Keratinocyte (primary cell): ENCODE results near the gene RAB7B. TPM values are rescaled to one million over a fixed set of nuclear protein-coding genes. Genes with fewer than 3 reads are reported as not detected.

Experiments
- DNase-seq: peaks from one replicate; pipeline ENCODE4 v3.0.0-alpha.2; 2011; ENCODE audit warnings: low read depth, missing footprints, low spot score
- FAIRE-seq: peaks from 2 replicates; lab custom pipeline; 2011; peaks lifted over from hg19 to GRCh38; lab: Jason Lieb, UNC
- H2AFZ ChIP-seq: 2 replicates; pipeline ENCODE4 v1.6.0; 2012; ENCODE audit warnings: low read length, control low read depth, inconsistent platforms; ENCODE audit not compliant: control insufficient read depth
- H3K27ac ChIP-seq: 2 replicates; pipeline ENCODE4 v1.5.1; 2011; ENCODE audit warnings: low read length; ENCODE audit not compliant: control insufficient read depth, insufficient read depth
- H3K27me3 ChIP-seq: 3 replicates; pipeline ENCODE4 v1.6.0; 2011; ENCODE audit warnings: low read length; ENCODE audit not compliant: control insufficient read depth, insufficient read depth; ENCODE audit errors: extremely low read depth
- H3K36me3 ChIP-seq, 2 experiments: 2 replicates in 1 of 2; 3 replicates in 1 of 2; pipeline ENCODE4 v1.5.1; 2011; ENCODE audit warnings: low read length in 2 of 2, mild to moderate bottlenecking in 1 of 2; ENCODE audit not compliant: control insufficient read depth in 2 of 2, insufficient read depth in 2 of 2; ENCODE audit errors: extremely low read depth in 1 of 2
- H3K4me1 ChIP-seq: 3 replicates; pipeline ENCODE4 v1.5.1; 2011; ENCODE audit warnings: low read length; ENCODE audit not compliant: control insufficient read depth, insufficient read depth; ENCODE audit errors: extremely low read depth
- H3K4me2 ChIP-seq: 3 replicates; pipeline ENCODE4 v1.6.0; 2011; ENCODE audit warnings: low read depth, low read length; ENCODE audit not compliant: control insufficient read depth, insufficient read depth; ENCODE audit errors: extremely low read depth
- H3K4me3 ChIP-seq, 3 experiments: fragments of 200-600 bp in 1 of 3; sonication (generic) in 1 of 3; 2 replicates in 2 of 3; 3 replicates in 1 of 3; pipeline ENCODE4 v1.5.1; 2011 to 2016; ENCODE audit warnings: low read length in 3 of 3, mild to moderate bottlenecking in 3 of 3, control low read depth in 2 of 3, inconsistent platforms in 1 of 3, low read depth in 1 of 3, mixed read lengths in 1 of 3, mixed run types in 1 of 3, moderate library complexity in 1 of 3; ENCODE audit not compliant: control insufficient read depth in 2 of 3, insufficient read depth in 2 of 3; ENCODE audit errors: extremely low read depth in 1 of 3
- H3K79me2 ChIP-seq: 2 replicates; pipeline ENCODE4 v1.6.0; 2012; ENCODE audit warnings: low read length; ENCODE audit not compliant: control insufficient read depth, insufficient read depth
- H3K9ac ChIP-seq: 3 replicates; pipeline ENCODE4 v1.6.0; 2011; ENCODE audit warnings: low read length; ENCODE audit not compliant: control insufficient read depth, insufficient read depth; ENCODE audit errors: extremely low read depth
- H3K9me1 ChIP-seq: 3 replicates; pipeline ENCODE4 v1.6.0; 2011; ENCODE audit warnings: low read length; ENCODE audit not compliant: control insufficient read depth, insufficient read depth; ENCODE audit errors: extremely low read depth
- H3K9me3 ChIP-seq: 2 replicates; pipeline ENCODE4 v1.5.1; 2012; ENCODE audit warnings: low read depth, low read length; ENCODE audit not compliant: control insufficient read depth
- H4K20me1 ChIP-seq: 3 replicates; pipeline ENCODE4 v1.6.0; 2011; ENCODE audit warnings: low read length; ENCODE audit not compliant: control insufficient read depth, insufficient read depth; ENCODE audit errors: extremely low read depth
- EZH2 ChIP-seq: IDR thresholded peaks from one replicate; pipeline ENCODE4 v1.6.1; 2012; ENCODE audit warnings: inconsistent platforms, mild to moderate bottlenecking, low read length, moderate library complexity
- dilution Hi-C: fragments of 300-500 bp; cut with MboI; formaldehyde crosslinking; loops from one replicate; pipeline ENCODE4 v1.7.0; 2020; ENCODE audit warnings: low sequenced_read_pairs; ENCODE audit not compliant: extremely low pct_ligation_motif_present
- polyA plus RNA-seq, 5 experiments: library from polyadenylated mRNA; depleted of rRNA in 3 of 5; stranded (reverse) in 3 of 5; stranded (forward) in 1 of 5; unstranded in 1 of 5; fragments of >200 nt; gene quantifications; 1 replicate in 1 of 5; 2 replicates in 3 of 5; 3 replicates in 1 of 5; pipeline versions ENCODE4 v1.2.1 to v1.2.3, GENCODE V29; 2011 to 2012; ENCODE audit warnings: missing spikeins in 2 of 5, low read depth in 1 of 5, low replicate concordance in 1 of 5
- TF ChIP-seq, protein P1 (sequence below), 3 experiments: IDR thresholded peaks in 1 of 3; conservative IDR thresholded peaks in 1 of 3; optimal IDR thresholded peaks in 1 of 3; 2 replicates in 2 of 3; 3 replicates in 1 of 3; pipeline versions ENCODE3 to v1.5.1; 2011; ENCODE audit warnings: low read length in 3 of 3, mild to moderate bottlenecking in 3 of 3, moderate library complexity in 2 of 3, control low read depth in 1 of 3, inconsistent platforms in 1 of 3; ENCODE audit not compliant: insufficient read depth in 2 of 3; ENCODE audit errors: extremely low read depth in 1 of 3

The RAB7B gene
- polyA plus RNA-seq, 1 donor (not counting 4 experiments of a cell fraction or from before 2014, with no cell fraction given) = 47.8 TPM

DNA sequence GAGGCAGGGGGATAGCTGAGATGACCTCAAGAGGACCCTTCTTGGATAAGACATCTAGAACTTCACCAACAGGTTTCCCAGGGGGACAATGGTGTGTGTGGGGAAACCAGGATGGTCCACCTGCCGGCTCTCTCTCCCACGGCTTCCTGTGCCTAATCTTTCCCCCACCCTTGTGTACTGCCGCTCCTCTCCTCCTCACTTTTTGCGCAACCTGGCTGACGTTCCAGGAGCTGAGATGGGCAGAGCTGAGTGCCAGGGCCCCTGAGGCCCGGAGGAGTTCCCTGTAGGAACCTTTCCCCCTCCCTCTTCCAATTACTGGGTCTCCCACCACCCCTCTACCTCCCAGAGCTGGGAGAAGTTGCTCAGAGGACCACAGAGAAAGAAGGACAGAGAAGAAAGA, 66.9 kb downstream of the RAB7B start:
- Histone ChIP-seq H3K4me1 (peaks cover 12% of the 10 kb centered on the region), H3K36me3 (no peaks in the 10 kb centered on the region), H3K27ac (no peak overlapping the region), H3K27me3 (peaks cover 63% of the 10 kb centered on the region), H3K9me3 (no peaks in the 10 kb centered on the region), H3K9ac (no peak overlapping the region), H3K9me1 (no peaks in the 10 kb centered on the region), H4K20me1 (no peaks in the 10 kb centered on the region), H3K4me3 (no peak overlapping the region), H3K4me2 (no peak overlapping the region), H3K79me2 (no peaks in the 10 kb centered on the region), H2AFZ (no peak overlapping the region)
- DNase-seq (no peak), FAIRE-seq (no peak)
- dilution Hi-C loops = no loop called here
- TF ChIP-seq, protein P1, sequence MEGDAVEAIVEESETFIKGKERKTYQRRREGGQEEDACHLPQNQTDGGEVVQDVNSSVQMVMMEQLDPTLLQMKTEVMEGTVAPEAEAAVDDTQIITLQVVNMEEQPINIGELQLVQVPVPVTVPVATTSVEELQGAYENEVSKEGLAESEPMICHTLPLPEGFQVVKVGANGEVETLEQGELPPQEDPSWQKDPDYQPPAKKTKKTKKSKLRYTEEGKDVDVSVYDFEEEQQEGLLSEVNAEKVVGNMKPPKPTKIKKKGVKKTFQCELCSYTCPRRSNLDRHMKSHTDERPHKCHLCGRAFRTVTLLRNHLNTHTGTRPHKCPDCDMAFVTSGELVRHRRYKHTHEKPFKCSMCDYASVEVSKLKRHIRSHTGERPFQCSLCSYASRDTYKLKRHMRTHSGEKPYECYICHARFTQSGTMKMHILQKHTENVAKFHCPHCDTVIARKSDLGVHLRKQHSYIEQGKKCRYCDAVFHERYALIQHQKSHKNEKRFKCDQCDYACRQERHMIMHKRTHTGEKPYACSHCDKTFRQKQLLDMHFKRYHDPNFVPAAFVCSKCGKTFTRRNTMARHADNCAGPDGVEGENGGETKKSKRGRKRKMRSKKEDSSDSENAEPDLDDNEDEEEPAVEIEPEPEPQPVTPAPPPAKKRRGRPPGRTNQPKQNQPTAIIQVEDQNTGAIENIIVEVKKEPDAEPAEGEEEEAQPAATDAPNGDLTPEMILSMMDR (optimal IDR thresholded peaks at IDR 0.05 in 1 of 3, IDR thresholded peaks at IDR 0.05 in 1 of 3, conservative IDR thresholded peaks at IDR 0.05 in 1 of 3; ENCODE audit: extremely low read depth in 1 of 3, insufficient read depth in 2 of 3, low read length in 3 of 3) = no peak

DNA sequence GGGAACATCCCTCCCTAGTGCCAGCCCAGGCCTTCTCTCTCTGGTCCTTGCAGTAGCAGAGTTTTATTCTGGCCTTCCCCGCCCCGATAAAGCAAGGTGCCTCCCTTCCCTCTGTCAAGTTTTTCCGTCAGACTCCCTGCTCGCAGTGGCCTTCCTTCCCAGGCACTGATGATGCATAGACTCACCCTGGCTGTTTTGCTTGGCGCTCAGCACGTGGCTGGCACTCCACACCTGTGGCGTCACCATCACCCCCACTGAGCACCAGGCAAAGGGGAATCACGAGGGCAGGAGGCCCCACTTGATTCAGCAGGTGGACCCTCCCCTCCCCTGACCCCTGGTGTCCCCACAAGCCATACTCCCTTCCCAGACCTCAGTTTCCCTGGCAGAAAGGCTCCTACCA, 67.3 kb downstream of the RAB7B start:
- no peak for TF ChIP-seq EZH2
- TF ChIP-seq, protein P1 (optimal IDR thresholded peaks at IDR 0.05 in 1 of 3, IDR thresholded peaks at IDR 0.05 in 1 of 3, conservative IDR thresholded peaks at IDR 0.05 in 1 of 3; ENCODE audit: extremely low read depth in 1 of 3, insufficient read depth in 2 of 3, low read length in 3 of 3) = no peak
- no peaks in the 10 kb centered on the region for H3K36me3 ChIP-seq
- H3K79me2 ChIP-seq = no peaks in the 10 kb centered on the region
- no peak overlapping the region for H3K4me3 ChIP-seq
- peaks cover 61% of the 10 kb centered on the region for H3K27me3 ChIP-seq
- dilution Hi-C loops = no loop called here
- peaks cover 12% of the 10 kb centered on the region for H3K4me1 ChIP-seq
- no peak overlapping the region for H2AFZ ChIP-seq
- H3K27ac ChIP-seq = no peak overlapping the region
- FAIRE-seq (no peak), DNase-seq (no peak)
- H3K9me3 ChIP-seq = no peaks in the 10 kb centered on the region
- H4K20me1 ChIP-seq = no peaks in the 10 kb centered on the region
- H3K9me1 ChIP-seq = no peaks in the 10 kb centered on the region
- no peak overlapping the region for H3K9ac ChIP-seq
- no peak overlapping the region for H3K4me2 ChIP-seq
